ENCODE results near the gene PPIC. TPM values are rescaled to one million over a fixed set of nuclear protein-coding genes. Genes with fewer than 3 reads are reported as not detected.

PPIC gene
- total RNA-seq (24.3 TPM), polyA plus RNA-seq (ENCODE audit: insufficient read depth in 1 of 8, insufficient read length in 8 of 8, low replicate concordance in 1 of 8) (10 to 100 TPM; 20.6 to 37.8 (median 26.1) TPM)
- long read RNA-seq, donor 1, transcript PPIC-201 (5 exons, 1,380 nt) = major isoform, 7 of 8 reads
- long read RNA-seq, donor 1, partial matches to known transcripts = 0 of 8 reads
- long read RNA-seq, donor 1, other reads (novel, unspliced or antisense) = 0 of 8 reads
- long read RNA-seq, donor 2, partial matches to known transcripts = 0 of 3 reads
- long read RNA-seq, donor 2, other reads (novel, unspliced or antisense) = 0 of 3 reads
- long read RNA-seq, donor 3, transcript PPIC-201 (5 exons, 1,380 nt) = major isoform, 12 of 12 reads
- long read RNA-seq, donor 3, partial matches to known transcripts = 0 of 12 reads
- long read RNA-seq, donor 3, other reads (novel, unspliced or antisense) = 0 of 12 reads
- long read RNA-seq, donor 4, transcript PPIC-201 (5 exons, 1,380 nt) = major isoform, 13 of 21 reads
- long read RNA-seq, donor 4, partial matches to known transcripts = 7 of 21 reads
- long read RNA-seq, donor 4, other reads (novel, unspliced or antisense) = 0 of 21 reads
- long read RNA-seq, donor 5, transcript PPIC-201 (5 exons, 1,380 nt) = major isoform, 47 of 53 reads
- long read RNA-seq, donor 5, partial matches to known transcripts = 5 of 53 reads
- long read RNA-seq, donor 5, other reads (novel, unspliced or antisense) = 0 of 53 reads
- long read RNA-seq, donor 6, transcript PPIC-201 (5 exons, 1,380 nt) = major isoform, 18 of 18 reads
- long read RNA-seq, donor 6, partial matches to known transcripts = 0 of 18 reads
- long read RNA-seq, donor 6, other reads (novel, unspliced or antisense) = 0 of 18 reads
- long read RNA-seq, donor 7, transcript PPIC-201 (5 exons, 1,380 nt) = major isoform, 13 of 16 reads
- long read RNA-seq, donor 7, partial matches to known transcripts = 0 of 16 reads
- long read RNA-seq, donor 7, other reads (novel, unspliced or antisense) = 0 of 16 reads
- long read RNA-seq, donor 8, transcript PPIC-201 (5 exons, 1,380 nt) = major isoform, 23 of 24 reads
- long read RNA-seq, donor 8, partial matches to known transcripts = 0 of 24 reads
- long read RNA-seq, donor 8, other reads (novel, unspliced or antisense) = 0 of 24 reads
- long read RNA-seq, donor 9, transcript PPIC-201 (5 exons, 1,380 nt) = major isoform, 16 of 19 reads
- long read RNA-seq, donor 9, partial matches to known transcripts = 0 of 19 reads
- long read RNA-seq, donor 9, other reads (novel, unspliced or antisense) = 0 of 19 reads
- long read RNA-seq, donor 10, transcript PPIC-201 (5 exons, 1,380 nt) = major isoform, 24 of 26 reads
- long read RNA-seq, donor 10, partial matches to known transcripts = 0 of 26 reads
- long read RNA-seq, donor 10, other reads (novel, unspliced or antisense) = 0 of 26 reads
- long read RNA-seq, donor 11, transcript PPIC-201 (5 exons, 1,380 nt) = major isoform, 27 of 28 reads
- long read RNA-seq, donor 11, partial matches to known transcripts = 0 of 28 reads
- long read RNA-seq, donor 11, other reads (novel, unspliced or antisense) = 0 of 28 reads

- under 1% methylated on average over 84 of the region's 84 CpGs for WGBS (ENCODE audit: insufficient coverage)
- Histone ChIP-seq H3K4me3 (ENCODE audit: low read length) (peak within 1 kb of the TSS; percentile 74), H3K27me3 (ENCODE audit: control insufficient read depth, insufficient read depth, low read length) (peaks cover 23% of the 10 kb centered on the region), H3K4me1 (ENCODE audit: control insufficient read depth, insufficient read depth, low read length) (peaks cover 10% of the 10 kb centered on the region), H3K27ac (ENCODE audit: low read length) (peak within 1 kb of the TSS; percentile 72), H3K36me3 (ENCODE audit: control insufficient read depth, insufficient read depth, low read length) (no peaks in the 10 kb centered on the region), H3K9me3 (replicated peaks; ENCODE audit: control insufficient read depth, low read depth, low read length) (no peaks in the 10 kb centered on the region)
- DNase-seq = peak; percentile 90
These were observed at the start of gene PPIC for GRCh38 chr5:123036391-123037103. Gene PPIC (minus strand): TSS chr5:123036725. CDS start chr5:123036625, 100 bp downstream.

- Histone ChIP-seq H3K9me3 (replicated peaks; ENCODE audit: control insufficient read depth, low read depth, low read length) (no peaks in the 10 kb centered on the region), H3K27me3 (ENCODE audit: control insufficient read depth, insufficient read depth, low read length) (peaks cover 81% of the 10 kb centered on the region), H3K4me3 (ENCODE audit: low read length) (no peak overlapping the region), H3K4me1 (ENCODE audit: control insufficient read depth, insufficient read depth, low read length) (peaks cover 29% of the 10 kb centered on the region), H3K36me3 (ENCODE audit: control insufficient read depth, insufficient read depth, low read length) (no peaks in the 10 kb centered on the region), H3K27ac (ENCODE audit: low read length) (no peak overlapping the region)
- WGBS (ENCODE audit: insufficient coverage) = no CpG with 5 or more reads among the region's 12 CpGs
- no peak for DNase-seq
These were observed 49.2 kb upstream of the PPIC start for GRCh38 chr5:123085638-123086286.

GRCh38 chr5:123084730-123085605 is 48.4 kb upstream of the PPIC start:
- WGBS (ENCODE audit: insufficient coverage) = 72% methylated on average over 7 of the region's 9 CpGs
- Histone ChIP-seq H3K4me3 (ENCODE audit: low read length) (no peak overlapping the region), H3K9me3 (replicated peaks; ENCODE audit: control insufficient read depth, low read depth, low read length) (no peaks in the 10 kb centered on the region), H3K36me3 (ENCODE audit: control insufficient read depth, insufficient read depth, low read length) (no peaks in the 10 kb centered on the region), H3K27me3 (ENCODE audit: control insufficient read depth, insufficient read depth, low read length) (peaks cover 78% of the 10 kb centered on the region), H3K4me1 (ENCODE audit: control insufficient read depth, insufficient read depth, low read length) (peaks cover 26% of the 10 kb centered on the region), H3K27ac (ENCODE audit: low read length) (no peak overlapping the region)
- DNase-seq = no peak

- H3K27me3 ChIP-seq (ENCODE audit: control insufficient read depth, insufficient read depth, low read length) = peaks cover 65% of the 10 kb centered on the region
- no peak overlapping the region for H3K4me3 ChIP-seq (ENCODE audit: low read length)
These were observed 46.8 kb upstream of the PPIC start for GRCh38 chr5:123083298-123083697.

DNA sequence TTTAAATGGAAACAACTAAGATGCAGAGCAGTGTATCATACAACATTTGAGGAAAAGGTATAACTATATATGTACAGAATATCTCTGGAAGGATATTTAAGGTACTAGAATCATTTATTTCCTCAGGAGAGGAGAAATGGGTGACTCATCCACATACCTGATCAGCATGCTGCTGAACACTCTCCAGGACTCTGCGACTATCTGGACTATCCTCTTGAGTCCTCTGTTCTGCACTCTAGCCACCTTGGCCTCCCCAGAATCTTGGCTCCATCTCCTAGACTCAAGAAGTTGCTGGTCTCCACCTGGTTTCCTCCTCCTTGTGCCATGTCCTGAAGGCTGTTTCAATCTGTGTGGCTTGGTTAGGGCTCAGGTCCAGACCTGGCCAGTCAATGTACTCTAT is 43.7 kb upstream of the PPIC start:
- Histone ChIP-seq H3K4me3 (ENCODE audit: low read length) (no peak overlapping the region), H3K9me3 (replicated peaks; ENCODE audit: control insufficient read depth, low read depth, low read length) (no peaks in the 10 kb centered on the region), H3K4me1 (ENCODE audit: control insufficient read depth, insufficient read depth, low read length) (no peaks in the 10 kb centered on the region), H3K27ac (ENCODE audit: low read length) (no peak overlapping the region), H3K27me3 (ENCODE audit: control insufficient read depth, insufficient read depth, low read length) (peaks cover 35% of the 10 kb centered on the region), H3K36me3 (ENCODE audit: control insufficient read depth, insufficient read depth, low read length) (no peaks in the 10 kb centered on the region)
- WGBS (ENCODE audit: insufficient coverage) = 80% methylated on average over 1 of the region's 1 CpG
- no peak for DNase-seq

More at GRCh38 chr5:123083298-123083697, 46.8 kb upstream of the PPIC start:
- H3K9me3 ChIP-seq (replicated peaks; ENCODE audit: control insufficient read depth, low read depth, low read length) = no peaks in the 10 kb centered on the region
- no CpG with 5 or more reads among the region's 3 CpGs for WGBS (ENCODE audit: insufficient coverage)
- H3K36me3 ChIP-seq (ENCODE audit: control insufficient read depth, insufficient read depth, low read length) = no peaks in the 10 kb centered on the region
- H3K4me1 ChIP-seq (ENCODE audit: control insufficient read depth, insufficient read depth, low read length) = peaks cover 14% of the 10 kb centered on the region
- no peak for DNase-seq
- no peak overlapping the region for H3K27ac ChIP-seq (ENCODE audit: low read length)

DNA sequence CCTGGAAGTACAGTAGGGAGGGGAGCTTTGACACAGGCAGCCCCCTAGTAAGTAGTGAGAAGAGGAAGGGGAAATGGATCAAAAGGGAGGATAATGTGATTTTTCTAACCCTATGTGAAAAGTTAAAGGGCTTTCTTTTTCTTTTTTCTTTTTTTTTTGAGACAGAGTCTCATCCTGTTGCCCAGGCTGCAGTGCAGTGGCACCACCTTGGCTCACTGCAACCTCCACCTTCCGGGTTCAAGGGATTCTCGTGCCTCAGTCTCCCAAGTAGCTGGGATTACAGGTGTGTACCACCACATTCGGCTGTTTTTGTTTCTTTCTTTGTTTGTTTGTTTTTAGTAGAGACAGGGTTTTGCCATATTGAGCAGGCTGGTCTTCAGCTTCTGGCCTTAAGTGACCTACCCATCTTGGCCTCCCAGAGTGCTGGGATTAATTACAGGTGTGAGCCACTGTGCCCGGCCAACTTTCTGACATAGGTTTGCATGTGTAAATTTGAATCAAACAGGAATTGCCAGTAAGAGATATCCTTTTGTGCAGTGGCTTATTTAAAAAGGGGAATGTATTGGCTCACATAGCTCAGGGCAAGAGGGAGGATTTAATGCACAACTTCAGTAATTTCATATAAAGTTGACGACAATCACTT is 39.1 kb upstream of the PPIC start:
- WGBS (ENCODE audit: insufficient coverage) = 93% methylated on average over 4 of the region's 5 CpGs
- H3K27me3 ChIP-seq (ENCODE audit: control insufficient read depth, insufficient read depth, low read length) = peaks cover 10% of the 10 kb centered on the region
- H3K4me3 ChIP-seq (ENCODE audit: low read length) = no peak overlapping the region
- no peak overlapping the region for H3K27ac ChIP-seq (ENCODE audit: low read length)
- H3K36me3 ChIP-seq (ENCODE audit: control insufficient read depth, insufficient read depth, low read length) = no peaks in the 10 kb centered on the region
- H3K9me3 ChIP-seq (replicated peaks; ENCODE audit: control insufficient read depth, low read depth, low read length) = no peaks in the 10 kb centered on the region
- H3K4me1 ChIP-seq (ENCODE audit: control insufficient read depth, insufficient read depth, low read length) = no peaks in the 10 kb centered on the region
- no peak for DNase-seq

DNA sequence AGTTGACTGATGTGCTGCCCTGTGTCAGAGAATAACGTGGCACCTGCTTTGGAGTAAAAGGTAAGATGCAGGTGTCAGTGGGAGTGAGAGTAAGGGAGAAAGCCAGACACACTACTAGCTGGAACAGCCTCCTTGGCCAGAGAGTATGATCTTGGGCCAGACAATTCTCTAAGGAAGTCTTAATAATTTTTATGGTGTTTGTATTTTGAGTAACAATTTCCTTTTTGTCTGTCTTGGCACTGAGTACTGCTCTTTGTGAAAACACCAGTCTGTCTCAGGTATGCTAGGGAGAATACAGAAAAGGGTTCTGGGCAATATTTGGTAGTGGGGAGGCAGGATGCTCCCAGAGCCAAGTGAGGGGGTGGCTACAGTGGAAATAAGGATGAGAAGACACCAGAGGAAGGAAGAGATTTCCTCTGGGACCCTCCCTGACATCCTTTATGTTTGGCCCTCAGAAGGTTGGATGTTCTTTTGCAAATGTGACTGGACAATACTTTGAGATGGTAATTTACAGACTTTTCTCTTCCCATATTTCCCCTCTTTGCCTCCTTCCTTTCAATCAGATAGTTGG is 31.9 kb upstream of the PPIC start:
- no peaks in the 10 kb centered on the region for H3K36me3 ChIP-seq (ENCODE audit: control insufficient read depth, insufficient read depth, low read length)
- peaks cover 5% of the 10 kb centered on the region for H3K4me1 ChIP-seq (ENCODE audit: control insufficient read depth, insufficient read depth, low read length)
- H3K4me3 ChIP-seq (ENCODE audit: low read length) = no peak overlapping the region
- peak; percentile 51 for DNase-seq
- no peak overlapping the region for H3K27ac ChIP-seq (ENCODE audit: low read length)
- H3K9me3 ChIP-seq (replicated peaks; ENCODE audit: control insufficient read depth, low read depth, low read length) = no peaks in the 10 kb centered on the region
- 0% methylated on average over 1 of the region's 1 CpG for WGBS (ENCODE audit: insufficient coverage)
- peaks cover 2% of the 10 kb centered on the region for H3K27me3 ChIP-seq (ENCODE audit: control insufficient read depth, insufficient read depth, low read length)

GRCh38 chr5:123066016-123066415 is 29.5 kb upstream of the PPIC start:
- Histone ChIP-seq H3K4me3 (ENCODE audit: low read length) (no peak overlapping the region), H3K36me3 (ENCODE audit: control insufficient read depth, insufficient read depth, low read length) (no peaks in the 10 kb centered on the region), H3K27ac (ENCODE audit: low read length) (no peak overlapping the region), H3K4me1 (ENCODE audit: control insufficient read depth, insufficient read depth, low read length) (peaks cover 5% of the 10 kb centered on the region), H3K27me3 (ENCODE audit: control insufficient read depth, insufficient read depth, low read length) (peaks cover 2% of the 10 kb centered on the region), H3K9me3 (replicated peaks; ENCODE audit: control insufficient read depth, low read depth, low read length) (no peaks in the 10 kb centered on the region)
- no peak for DNase-seq

Data from muscle of leg (tissue), 16 donors.